Epidermal melanocyte (primary cell): Measurements from ENCODE around the gene PNPLA1.

ENCODE experiments used
- DNase-seq: peaks from one replicate; pipeline ENCODE4 v3.0.0; 2011; ENCODE audit warnings: low spot score; ENCODE audit not compliant: insufficient read length

PNPLA1 gene, protein sequence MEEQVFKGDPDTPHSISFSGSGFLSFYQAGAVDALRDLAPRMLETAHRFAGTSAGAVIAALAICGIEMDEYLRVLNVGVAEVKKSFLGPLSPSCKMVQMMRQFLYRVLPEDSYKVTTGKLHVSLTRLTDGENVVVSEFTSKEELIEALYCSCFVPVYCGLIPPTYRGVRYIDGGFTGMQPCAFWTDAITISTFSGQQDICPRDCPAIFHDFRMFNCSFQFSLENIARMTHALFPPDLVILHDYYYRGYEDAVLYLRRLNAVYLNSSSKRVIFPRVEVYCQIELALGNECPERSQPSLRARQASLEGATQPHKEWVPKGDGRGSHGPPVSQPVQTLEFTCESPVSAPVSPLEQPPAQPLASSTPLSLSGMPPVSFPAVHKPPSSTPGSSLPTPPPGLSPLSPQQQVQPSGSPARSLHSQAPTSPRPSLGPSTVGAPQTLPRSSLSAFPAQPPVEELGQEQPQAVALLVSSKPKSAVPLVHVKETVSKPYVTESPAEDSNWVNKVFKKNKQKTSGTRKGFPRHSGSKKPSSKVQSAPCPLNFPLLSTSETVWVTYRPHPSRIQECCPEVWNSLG

DNA sequence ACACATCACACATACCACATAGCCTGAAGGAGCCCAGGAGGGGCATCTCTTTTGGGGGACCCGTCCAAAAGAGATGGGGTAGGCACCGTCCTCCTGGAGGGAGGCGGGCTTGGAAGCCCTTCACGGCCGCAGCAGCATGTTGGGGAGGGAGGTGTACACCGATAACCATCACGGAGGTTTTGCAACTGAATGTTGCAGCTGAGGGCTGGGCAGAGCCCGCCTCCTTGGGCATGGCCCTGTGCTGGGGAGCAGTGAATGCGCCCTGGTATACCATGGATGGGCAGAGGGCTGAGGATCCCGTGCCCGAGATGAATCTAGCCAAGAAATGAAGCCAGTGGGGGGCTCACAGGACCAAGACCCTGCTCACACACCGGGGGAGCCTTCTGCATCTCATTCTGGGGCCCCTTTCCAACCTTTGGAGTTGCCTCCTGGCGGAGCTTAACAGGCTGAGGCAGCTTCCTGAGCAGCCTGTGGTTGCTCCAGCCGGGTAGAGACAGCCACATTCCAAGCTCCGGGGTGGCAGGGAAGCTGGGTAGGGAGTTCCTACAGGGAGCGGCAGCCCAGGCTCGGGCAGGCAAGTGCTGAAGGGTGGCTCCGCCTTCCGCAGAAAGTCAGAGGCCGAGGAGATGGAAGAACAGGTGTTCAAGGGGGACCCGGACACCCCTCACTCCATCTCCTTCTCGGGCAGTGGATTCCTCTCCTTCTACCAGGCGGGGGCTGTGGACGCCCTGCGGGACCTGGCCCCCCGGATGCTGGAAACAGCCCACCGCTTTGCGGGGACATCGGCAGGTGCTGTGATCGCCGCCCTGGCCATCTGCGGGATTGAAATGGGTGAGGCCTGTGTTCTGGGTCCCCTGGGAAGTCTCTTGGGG, at the start of gene PNPLA1:
PNPLA1 (plus strand) TSS at position 227 of the 872 bp plus-strand sequence; CDS start at position 627, 400 bp downstream.
- DNase-seq = no peak

DNA sequence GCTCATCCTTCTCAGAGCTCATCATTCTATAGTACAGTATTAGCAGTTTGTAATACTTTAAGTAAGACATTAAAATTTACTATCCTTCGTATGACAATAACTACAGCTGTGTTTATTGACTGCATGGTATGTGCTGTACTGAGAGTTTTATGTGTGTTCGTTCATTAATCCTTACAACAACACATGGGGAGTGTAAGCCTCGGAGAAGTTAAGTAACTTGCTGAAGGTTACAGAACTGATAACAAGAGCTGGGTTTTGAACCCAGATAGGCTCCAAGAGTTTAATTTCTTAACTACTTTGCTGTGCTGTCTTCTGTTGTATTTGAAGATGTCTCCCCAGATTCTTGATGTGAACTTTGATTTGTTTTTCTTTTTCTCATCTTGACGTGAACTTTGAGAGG, 49.6 kb upstream of the PNPLA1 start:
- no peak for DNase-seq

GRCh38 chr6:36221674-36222073, 48.2 kb upstream of the PNPLA1 start:
- DNase-seq = no peak

- DNase-seq = no peak
These were observed 46.9 kb upstream of the PNPLA1 start for GRCh38 chr6:36222924-36223323.

DNA sequence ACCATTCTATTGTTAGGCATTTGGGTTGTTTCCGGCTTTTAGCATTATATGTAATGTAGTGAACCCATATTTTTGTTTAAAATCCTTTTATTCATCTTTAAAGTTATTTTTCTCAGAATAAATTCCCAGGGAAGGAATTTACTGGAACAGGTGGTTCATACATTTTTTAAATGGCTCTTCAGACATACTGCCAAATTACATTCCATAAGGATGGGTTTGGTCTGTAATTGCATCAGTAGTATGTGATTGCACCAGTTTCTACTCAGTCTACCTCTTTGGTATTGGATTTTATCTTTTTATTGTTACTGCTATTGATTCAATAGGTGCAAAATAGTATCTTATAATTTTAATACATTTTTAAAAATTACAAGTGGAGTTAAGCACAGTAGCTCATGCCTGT, 46.2 kb upstream of the PNPLA1 start:
- DNase-seq = no peak

DNA sequence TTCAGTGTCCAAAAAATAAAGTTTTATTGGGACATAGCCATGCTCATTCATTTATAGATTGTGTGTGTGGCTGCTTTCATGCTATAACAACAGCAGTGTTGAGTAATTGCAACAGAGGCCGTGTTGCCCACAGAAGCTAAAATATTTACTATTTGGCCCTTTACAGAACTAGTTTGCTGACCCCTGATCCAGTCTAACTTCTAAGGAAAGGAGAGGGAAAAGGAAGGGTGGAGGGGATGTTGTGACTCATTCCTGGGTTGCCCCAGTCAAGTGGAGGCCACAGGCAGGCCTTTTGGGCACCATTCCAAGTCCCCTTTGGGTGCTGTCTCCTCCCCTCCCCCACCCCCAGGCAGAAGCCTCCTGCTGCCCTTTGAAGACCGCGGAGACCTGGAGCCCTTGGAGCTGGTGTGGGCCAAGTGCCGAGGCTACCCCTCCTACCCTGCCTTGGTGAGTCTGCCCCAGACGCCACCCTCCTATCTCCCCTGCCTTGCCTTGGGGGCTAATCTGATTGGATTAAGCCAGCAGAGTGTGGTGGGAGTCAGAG, 44.9 kb upstream of the PNPLA1 start:
- no peak for DNase-seq

DNA sequence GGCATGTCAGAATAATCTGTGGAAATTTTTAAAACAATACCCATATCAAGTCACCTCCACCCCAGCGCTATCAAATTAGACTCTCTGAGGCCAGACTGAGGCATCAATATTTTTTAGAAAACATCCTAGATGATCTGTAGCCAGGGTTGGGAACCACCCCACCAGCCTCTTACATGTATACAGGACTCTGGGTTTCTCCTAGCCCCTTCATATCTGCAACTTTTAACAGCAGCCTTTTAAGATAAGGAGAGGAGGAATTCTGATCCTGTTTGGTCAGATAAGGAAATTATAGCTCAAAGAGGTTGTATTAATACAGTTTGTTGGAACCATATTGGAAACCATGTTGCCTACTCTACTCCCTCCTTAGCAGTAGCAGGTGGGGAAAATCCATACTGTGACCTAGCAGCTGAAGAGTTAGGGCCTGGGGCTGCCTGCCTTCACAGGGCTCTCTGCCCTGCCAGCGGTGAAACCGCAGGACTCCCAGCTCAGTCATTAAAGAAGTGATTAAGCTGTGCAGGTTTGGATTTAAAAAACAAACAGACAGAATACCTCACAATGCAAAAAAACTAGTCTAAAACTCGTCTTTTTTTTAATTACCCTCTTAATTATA, 43.3 kb upstream of the PNPLA1 start:
- DNase-seq = no peak

- no peak for DNase-seq
These were observed 42.3 kb upstream of the PNPLA1 start for GRCh38 chr6:36227379-36228228.

DNA sequence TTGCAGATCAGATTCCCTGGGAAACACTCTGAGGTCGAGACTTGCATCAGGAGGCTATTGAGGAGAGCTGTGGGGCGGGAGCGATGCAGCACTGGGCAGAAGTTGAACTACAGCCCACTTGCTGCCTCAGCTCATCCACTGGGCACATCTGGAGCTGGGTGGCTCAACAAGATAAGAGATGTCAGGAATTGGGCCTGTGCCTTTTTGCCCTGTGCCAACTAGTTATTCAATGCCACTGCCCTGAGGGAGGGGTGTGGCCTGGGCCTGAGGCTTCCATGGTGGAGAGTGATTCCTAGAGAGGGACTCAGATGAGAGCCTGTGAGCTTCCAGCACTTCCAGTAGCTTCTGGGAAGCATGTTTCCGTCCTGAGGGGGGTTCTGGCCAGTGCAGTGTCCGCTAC, 40.6 kb upstream of the PNPLA1 start:
- no peak for DNase-seq

DNA sequence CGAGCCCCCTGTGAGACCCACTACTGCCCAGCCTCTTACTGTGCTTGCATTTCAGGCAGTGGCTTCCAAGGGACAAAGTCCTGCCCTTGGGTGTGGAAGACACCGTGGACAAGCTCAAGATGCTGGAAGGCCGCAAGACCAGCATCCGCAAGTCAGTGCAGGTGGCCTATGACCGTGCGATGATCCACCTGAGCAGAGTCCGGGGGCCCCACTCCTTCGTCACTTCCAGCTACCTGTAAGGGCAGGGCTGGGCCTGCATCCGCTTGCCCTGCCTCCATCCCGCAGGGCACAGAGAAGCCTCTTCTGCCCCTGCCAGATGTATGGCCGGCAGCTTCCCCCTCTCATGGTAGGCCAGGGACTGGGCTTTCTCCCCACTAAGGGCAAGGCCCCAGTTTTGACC, 39.5 kb upstream of the PNPLA1 start:
- DNase-seq = no peak

DNA sequence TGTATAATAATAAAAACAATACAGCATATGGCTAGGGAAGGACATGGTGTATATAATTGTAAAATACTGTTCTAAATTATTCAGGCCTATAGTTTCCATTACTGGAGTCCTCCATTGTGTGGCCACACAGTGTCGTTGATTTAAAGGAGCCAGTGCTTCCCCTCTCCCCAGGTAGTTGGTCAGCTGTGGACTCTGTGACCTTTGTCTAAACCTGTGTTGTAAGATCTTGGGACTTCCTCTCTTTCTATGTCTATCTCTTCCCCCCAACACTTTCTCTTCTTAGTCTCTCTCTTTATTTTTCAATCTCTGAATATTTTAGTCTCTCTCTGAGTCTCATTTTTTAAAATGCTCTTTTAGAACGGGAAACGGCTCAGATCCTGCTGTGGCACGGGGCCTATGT, 37.7 kb upstream of the PNPLA1 start:
- DNase-seq = no peak

DNA sequence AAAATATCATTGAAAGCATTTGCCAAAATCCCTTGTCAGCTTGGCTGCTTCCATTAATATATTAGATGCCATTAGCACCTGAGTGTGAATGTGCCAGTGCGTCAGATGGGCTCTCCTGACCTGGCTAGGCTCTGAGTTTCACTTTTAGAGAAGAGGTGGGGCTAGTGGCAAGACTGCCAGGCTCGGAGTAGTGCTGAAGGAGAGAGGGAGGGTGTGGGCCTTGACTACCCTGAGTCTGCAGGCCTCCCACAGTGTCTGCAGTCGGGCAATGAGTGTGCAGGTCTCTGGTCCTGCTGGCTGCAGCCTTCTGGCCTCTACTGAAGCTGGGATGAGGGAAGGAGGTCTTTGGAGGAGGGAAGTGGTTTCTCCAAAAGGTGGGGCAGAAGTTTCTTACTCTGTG, 34.6 kb upstream of the PNPLA1 start:
- no peak for DNase-seq

- no peak for DNase-seq
These were observed 34.0 kb upstream of the PNPLA1 start for GRCh38 chr6:36235862-36236261.

GRCh38 chr6:36239774-36240173, 30.1 kb upstream of the PNPLA1 start:
- DNase-seq = no peak

- no peak for DNase-seq
These were observed 28.1 kb upstream of the PNPLA1 start for GRCh38 chr6:36241728-36242127.

- no peak for DNase-seq
These were observed 27.7 kb upstream of the PNPLA1 start for GRCh38 chr6:36242161-36242560.

GRCh38 chr6:36242626-36243025, 27.2 kb upstream of the PNPLA1 start:
- DNase-seq = no peak

DNA sequence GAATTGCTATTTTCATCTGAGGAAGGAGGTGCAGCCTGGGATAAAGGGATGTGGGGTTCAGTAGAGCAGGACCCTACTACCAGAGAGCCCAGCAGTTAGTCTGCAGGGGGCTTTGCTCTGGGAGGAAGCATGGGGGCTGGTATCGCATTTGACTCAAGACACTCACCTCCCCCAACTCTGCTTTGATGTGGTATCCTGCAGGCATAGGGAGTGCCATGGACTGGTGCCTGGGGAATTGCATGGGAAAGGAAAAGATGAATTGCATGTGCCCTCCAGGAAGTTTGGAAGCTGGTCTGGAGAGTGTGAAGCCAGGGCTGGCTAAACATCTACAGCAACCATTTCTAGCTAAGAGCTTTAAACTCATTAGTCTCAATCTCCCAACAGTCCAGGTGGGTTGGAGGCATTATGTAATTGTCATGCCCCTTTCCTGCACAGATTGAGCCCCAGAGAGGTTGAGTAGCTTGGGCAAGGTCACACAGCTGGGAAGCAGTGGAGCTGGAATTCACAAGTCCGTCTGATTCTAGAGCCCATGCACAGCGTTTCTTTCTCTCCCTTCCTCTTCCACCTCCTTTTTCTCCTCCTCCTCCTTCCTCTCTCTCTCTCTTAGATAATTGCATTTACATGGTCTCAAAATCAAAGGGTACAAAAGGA, 26.2 kb upstream of the PNPLA1 start:
- DNase-seq = no peak

- DNase-seq = no peak
These were observed 25.1 kb upstream of the PNPLA1 start for GRCh38 chr6:36244641-36245280.
